Medulla oblongata (tissue), 1 donor: ENCODE measurements around the gene PTCD3.

Experiments used
- DNase-seq: peaks from one replicate; pipeline ENCODE4 v3.0.0-alpha.2; 2015; ENCODE audit errors: extremely low spot score

Gene PTCD3

DNA sequence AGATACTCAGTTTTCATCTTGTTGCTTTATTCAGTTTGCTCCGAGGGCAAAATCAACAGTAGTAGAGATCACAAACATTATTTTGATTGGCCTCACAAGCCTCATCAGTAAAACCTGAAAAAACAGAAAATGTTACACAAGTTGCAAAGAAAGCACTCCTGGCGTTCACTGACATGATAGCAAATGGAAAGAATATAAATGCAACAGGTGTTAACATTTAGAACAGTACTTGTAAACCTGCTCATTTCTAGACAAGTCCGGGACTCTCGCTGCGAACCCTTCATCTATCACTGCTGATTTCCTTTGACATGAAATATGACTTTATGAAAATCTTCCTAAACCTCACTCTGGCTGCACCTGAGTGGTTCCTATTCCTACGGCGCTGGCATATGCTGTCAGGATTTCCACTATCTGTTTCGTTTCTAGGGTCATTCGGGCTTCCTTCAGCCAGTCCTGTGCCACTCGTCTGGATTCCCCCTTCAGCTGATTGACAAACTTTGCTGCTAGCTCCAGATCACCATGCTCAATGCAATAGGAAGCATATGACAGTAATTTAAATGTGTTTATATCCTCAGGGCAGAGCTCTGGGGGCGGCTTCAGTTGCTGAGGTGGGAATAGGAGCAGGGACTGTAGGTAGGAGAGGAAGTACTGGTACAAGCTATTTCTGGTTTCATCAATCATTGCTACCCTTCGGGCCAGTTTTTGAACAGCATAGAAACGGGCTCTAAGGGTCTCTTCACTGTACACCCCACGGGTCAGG is 38.1 kb downstream of the PTCD3 start:
- no peak for DNase-seq

GRCh38 chr2:86147793-86148192 is 41.8 kb downstream of the PTCD3 start:
- no peak for DNase-seq

- no peak for DNase-seq
Measured at GRCh38 chr2:86150502-86150901, 44.5 kb downstream of the PTCD3 start.

DNA sequence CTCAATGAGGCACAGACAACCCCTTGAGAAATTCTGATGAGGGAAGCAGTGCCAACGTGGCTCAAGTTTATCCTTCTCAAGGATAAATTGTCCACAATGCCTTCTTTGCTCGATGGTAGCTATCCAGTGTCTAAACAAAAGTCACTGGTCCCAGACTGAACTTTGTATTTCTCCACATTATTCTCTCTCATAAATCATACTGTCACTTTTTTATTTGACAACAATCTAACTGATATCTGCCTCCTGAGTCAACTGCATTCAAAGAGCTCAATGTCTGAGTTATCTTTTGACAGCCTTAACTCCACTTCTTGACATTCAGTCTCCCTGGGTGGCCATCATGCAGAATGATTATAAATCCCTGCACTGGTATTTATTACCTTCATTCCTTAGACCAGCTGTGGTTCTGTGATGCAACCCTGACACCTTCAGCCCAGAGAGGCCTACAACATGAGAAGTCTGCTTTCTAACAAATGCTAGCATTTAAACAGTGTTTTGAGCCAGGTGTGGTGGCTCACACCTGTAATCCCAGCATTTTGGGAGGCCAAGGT is 51.0 kb downstream of the PTCD3 start:
- DNase-seq = no peak

GRCh38 chr2:86158286-86158685 is 52.3 kb downstream of the PTCD3 start:
- DNase-seq = no peak

DNA sequence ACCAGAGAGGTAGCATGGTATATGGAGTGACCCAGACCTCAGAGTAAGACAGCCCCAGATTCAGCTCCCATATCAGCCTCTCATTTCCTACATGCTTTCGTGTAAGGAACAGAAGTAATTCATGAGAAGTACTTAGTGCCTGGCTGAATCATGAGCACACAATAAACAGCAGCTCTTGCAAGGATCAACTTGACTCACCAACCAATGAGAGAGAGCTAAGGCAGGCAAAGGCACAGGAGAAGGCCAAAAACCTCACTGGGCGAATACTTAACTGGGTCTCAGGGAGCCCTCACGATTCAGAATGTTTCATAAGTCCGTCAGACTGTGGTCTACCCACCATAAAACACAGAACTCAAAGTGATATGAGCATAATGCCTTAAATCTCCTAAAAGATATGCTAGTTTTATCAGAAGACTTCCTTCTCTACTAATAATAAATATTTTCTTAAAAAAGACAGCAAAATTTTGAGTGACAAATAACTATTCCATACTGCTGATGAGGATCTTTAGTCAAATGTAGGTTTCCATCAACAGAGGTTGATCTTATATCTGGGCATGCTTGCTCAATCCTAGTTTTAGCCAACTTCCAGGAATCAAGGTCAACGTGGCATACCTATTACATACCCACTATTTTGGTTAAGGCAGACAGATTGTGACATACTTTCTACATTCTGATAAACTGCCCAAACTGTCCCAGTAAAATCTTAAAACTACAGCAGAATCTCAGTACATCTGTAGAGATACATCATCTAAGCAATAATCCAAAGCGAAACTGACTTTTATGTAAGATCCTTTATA is 54.3 kb downstream of the PTCD3 start:
- no peak for DNase-seq

- no peak for DNase-seq
Measured at GRCh38 chr2:86170449-86170848, 64.4 kb downstream of the PTCD3 start.

DNA sequence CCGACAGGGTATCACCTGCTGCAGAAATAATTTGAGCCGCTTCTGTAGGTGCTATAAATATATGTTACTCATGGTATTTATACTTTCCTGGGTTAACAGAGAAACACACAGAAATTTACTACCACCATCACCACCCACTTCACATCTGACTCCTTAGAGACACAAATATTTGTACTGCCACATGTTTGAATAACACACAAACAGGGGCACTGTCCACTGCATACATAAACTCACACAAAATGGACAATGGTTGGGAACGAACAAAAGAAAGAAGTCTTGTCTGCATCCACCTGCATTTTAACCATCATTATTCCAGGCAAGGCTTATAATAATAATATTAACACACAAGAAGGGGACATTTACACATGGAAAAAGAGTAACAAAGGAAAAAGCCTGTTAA is 65.3 kb downstream of the PTCD3 start:
- DNase-seq = peak; percentile 11

- DNase-seq = no peak
Measured at GRCh38 chr2:86172610-86173009, 66.6 kb downstream of the PTCD3 start.

DNA sequence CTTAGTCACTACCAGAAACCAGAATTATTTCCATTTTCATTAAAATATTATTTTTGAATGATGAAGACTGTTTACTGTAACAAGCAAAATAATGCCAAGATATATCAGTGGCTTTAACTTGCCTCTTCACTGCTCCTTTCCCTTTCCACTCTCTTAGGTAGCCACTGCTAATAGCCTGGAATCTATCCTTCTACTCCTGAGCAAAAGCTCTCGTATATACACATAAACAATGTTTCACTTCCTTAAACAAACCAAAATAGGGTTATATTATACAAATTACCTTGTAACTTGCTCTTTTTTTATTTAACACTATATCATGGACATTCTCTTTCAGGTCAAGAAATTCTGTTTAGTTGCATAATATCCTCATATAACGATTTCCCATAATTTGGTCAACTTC is 68.4 kb downstream of the PTCD3 start:
- DNase-seq = no peak

DNA sequence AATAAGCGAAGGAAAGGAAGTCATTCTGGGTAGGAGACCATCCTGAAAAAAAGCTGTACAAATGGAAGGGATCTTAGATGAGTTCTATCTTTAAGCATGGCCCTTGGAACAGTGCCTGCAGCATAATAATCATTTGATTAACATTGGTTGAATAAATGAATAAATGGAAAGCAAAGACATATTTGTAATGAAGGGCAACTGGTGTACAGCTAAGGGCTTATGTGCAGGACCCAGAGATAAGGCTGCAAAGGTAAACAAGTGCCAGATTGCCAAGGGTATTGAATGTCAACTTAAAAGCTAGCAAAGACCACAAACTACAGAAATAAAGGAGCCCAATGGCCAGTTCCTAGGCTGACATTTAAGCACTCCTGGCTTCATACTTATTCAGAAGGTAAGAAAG is 69.8 kb downstream of the PTCD3 start:
- no peak for DNase-seq

- no peak for DNase-seq
Measured at GRCh38 chr2:86176597-86176996, 70.6 kb downstream of the PTCD3 start.

GRCh38 chr2:86185517-86186212 is 79.6 kb downstream of the PTCD3 start:
- no peak for DNase-seq

DNA sequence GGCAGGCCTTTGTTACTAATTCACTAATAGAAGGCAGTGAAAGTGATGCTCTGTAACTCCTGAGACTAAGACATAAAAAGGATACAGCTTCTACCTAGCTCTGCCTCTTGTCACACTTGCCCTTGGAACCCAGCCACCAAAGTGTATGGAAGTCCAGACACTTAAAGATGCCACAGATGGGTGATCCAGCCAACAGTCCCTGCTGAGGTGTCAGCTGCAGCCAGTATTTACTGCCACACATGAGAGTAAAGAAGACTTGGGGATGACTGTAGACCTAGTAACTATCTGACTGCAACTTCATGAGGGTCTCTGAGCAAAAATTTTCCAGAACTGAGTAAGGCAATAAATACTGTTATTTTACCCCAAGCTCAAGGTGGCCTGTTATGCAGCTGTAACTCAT is 80.4 kb downstream of the PTCD3 start:
- DNase-seq = no peak

DNA sequence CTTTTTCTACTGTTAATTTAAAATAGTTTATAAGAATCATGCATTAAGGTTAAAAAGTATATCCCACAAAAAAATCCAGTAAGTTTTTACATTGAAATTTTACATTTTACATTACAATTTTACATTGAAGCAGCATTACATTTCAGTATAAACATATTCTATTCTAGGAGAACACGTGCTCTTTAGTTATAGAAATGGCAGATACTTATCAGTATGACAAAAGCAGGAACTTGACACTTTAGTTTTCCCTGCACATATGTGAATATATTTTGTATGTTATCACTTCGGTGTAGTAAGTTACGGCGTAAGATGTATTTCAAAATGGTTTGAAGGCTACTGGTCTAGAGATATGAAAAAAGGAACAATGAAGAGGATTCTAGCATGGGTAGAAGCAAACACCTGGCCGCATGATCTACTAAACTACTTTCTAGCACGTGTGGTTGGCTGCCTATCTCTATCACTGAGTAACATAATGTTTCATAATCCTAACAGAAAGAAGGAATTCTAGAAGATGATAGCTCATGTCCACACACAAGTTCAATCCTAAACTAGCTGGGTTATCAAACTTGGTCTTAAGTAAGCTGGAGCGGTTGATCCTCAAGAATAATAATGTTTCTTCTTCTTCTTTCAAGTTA is 83.9 kb downstream of the PTCD3 start:
- no peak for DNase-seq
